ENCODE data around the gene CLSTN2. TPM values are rescaled to one million over a fixed set of nuclear protein-coding genes. Genes with fewer than 3 reads are reported as not detected.

CLSTN2 gene
- total RNA-seq, 2 donors from 2014 or later = 22.2 to 28.0 TPM

- intact Hi-C loops (cut with DNase I) = no loop called here
- DNase-seq (ENCODE audit: low spot score) = no peak
Observed at GRCh38 chr3:140599009-140599408, 664.0 kb downstream of the CLSTN2 start.

- no peak for DNase-seq (ENCODE audit: low spot score)
- intact Hi-C loops (cut with DNase I) = no loop called here
Observed at GRCh38 chr3:140599496-140599895, 664.5 kb downstream of the CLSTN2 start.

- intact Hi-C loops (cut with DNase I) = no loop called here
- no peak for DNase-seq (ENCODE audit: low spot score)
Observed at GRCh38 chr3:140601881-140602280, 666.9 kb downstream of the CLSTN2 start.

GRCh38 chr3:140602781-140603180, 667.8 kb downstream of the CLSTN2 start:
- no peak for DNase-seq (ENCODE audit: low spot score)
- intact Hi-C loops (cut with DNase I) = no loop called here

GRCh38 chr3:140603766-140604165, 668.8 kb downstream of the CLSTN2 start:
- intact Hi-C loops (cut with DNase I) = no loop called here
- DNase-seq (ENCODE audit: low spot score) = no peak

GRCh38 chr3:140610544-140610943, 675.6 kb downstream of the CLSTN2 start:
- intact Hi-C loops (cut with DNase I) = no loop called here
- DNase-seq (ENCODE audit: low spot score) = no peak

GRCh38 chr3:140614001-140614400, 679.0 kb downstream of the CLSTN2 start:
- intact Hi-C loops (cut with DNase I) = no loop called here
- no peak for DNase-seq (ENCODE audit: low spot score)

GRCh38 chr3:140617135-140617534, 682.1 kb downstream of the CLSTN2 start:
- intact Hi-C loops (cut with DNase I) = no loop called here

GRCh38 chr3:140626856-140627255, 691.9 kb downstream of the CLSTN2 start:
- intact Hi-C loops (cut with DNase I) = no loop called here

More at GRCh38 chr3:140617135-140617534, 682.1 kb downstream of the CLSTN2 start:
- no peak for DNase-seq (ENCODE audit: low spot score)

More at GRCh38 chr3:140626856-140627255, 691.9 kb downstream of the CLSTN2 start:
- no peak for DNase-seq (ENCODE audit: low spot score)

All from posterior vena cava (tissue), 2 donors.